WTC11 (cell line): ENCODE data around the gene AGBL4. TPM values are rescaled to one million over a fixed set of nuclear protein-coding genes. Genes with fewer than 3 reads are reported as not detected.

Source experiments
- ATAC-seq: fragments of 200-7000 bp; cut with Tn5 transposase; 2 replicates; pipeline ENCODE4 v1.10.0; 2021; ENCODE audit warnings: mild to moderate bottlenecking, moderate library complexity
- CTCF ChIA-PET: fragments of 300-600 bp; sonication (Branson Sonifier 250); formaldehyde crosslinking; loops from one replicate; lab custom pipeline; 2021; ENCODE audit warnings: antibody characterized with exemption; lab: Charles Lee
- POLR2A ChIA-PET: fragments of 350-600 bp; sonication (Branson Sonifier 250); formaldehyde crosslinking; loops from one replicate; lab custom pipeline; 2021; ENCODE audit warnings: antibody characterized with exemption; lab: Charles Lee
- DNase-seq: peaks from one replicate; pipeline ENCODE4 v3.0.0; 2021; ENCODE audit warnings: low spot score
- H3K27ac Mint-ChIP-seq: 2 replicates; pipeline ENCODE4 v1.8.0; 2021; ENCODE audit warnings: mixed read lengths
- H3K27me3 Mint-ChIP-seq: 2 replicates; pipeline ENCODE4 v1.8.0; 2021; ENCODE audit warnings: low read depth, mild to moderate bottlenecking, moderate library complexity, mixed read lengths
- H3K36me3 Mint-ChIP-seq: 2 replicates; pipeline ENCODE4 v1.8.0; 2021; ENCODE audit warnings: mixed read lengths
- H3K4me1 Mint-ChIP-seq: 2 replicates; pipeline ENCODE4 v1.8.0; 2022; ENCODE audit warnings: mixed read lengths
- H3K4me3 Mint-ChIP-seq: 2 replicates; pipeline ENCODE4 v1.8.0; 2021; ENCODE audit warnings: mild to moderate bottlenecking, moderate library complexity, mixed read lengths
- H3K9me3 Mint-ChIP-seq: 2 replicates; pipeline ENCODE4 v1.8.0; 2021; ENCODE audit warnings: mixed read lengths
- ATF1 ChIP-seq: sonication (generic); formaldehyde crosslinking; IDR thresholded peaks from 2 replicates; pipeline ENCODE4 v1.8.1; 2023; ENCODE audit warnings: mild to moderate bottlenecking, moderate library complexity, missing genetic modification reagents
- ATF3 ChIP-seq: sonication (generic); formaldehyde crosslinking; conservative IDR thresholded peaks from 2 replicates; pipeline ENCODE4 v1.8.1; 2022; ENCODE audit warnings: mild to moderate bottlenecking, missing genetic modification reagents
- ATF6 ChIP-seq: sonication (generic); formaldehyde crosslinking; IDR thresholded peaks from 2 replicates; pipeline ENCODE4 v1.8.1; 2023; ENCODE audit warnings: mild to moderate bottlenecking, missing genetic modification reagents
- E2F4 ChIP-seq: sonication (generic); formaldehyde crosslinking; IDR thresholded peaks from 2 replicates; pipeline ENCODE4 v1.8.1; 2022; ENCODE audit warnings: low read depth, mild to moderate bottlenecking, moderate library complexity, missing genetic modification reagents, borderline replicate concordance
- E2F5 ChIP-seq: sonication (generic); formaldehyde crosslinking; IDR thresholded peaks from 2 replicates; pipeline ENCODE4 v1.8.1; 2022; ENCODE audit warnings: mild to moderate bottlenecking, moderate library complexity, missing genetic modification reagents
- FOXK1 ChIP-seq: sonication (generic); formaldehyde crosslinking; IDR thresholded peaks from 2 replicates; pipeline ENCODE4 v1.8.0; 2022; ENCODE audit warnings: mild to moderate bottlenecking, moderate library complexity, missing genetic modification reagents
- FOXP1 ChIP-seq: sonication (generic); formaldehyde crosslinking; IDR thresholded peaks from 2 replicates; pipeline ENCODE4 v1.8.0; 2022; ENCODE audit warnings: missing genetic modification reagents, mild to moderate bottlenecking, moderate library complexity, borderline replicate concordance
- HMGA2 ChIP-seq: fragments of 250-450 bp; sonication (Bioruptor Pico); IDR thresholded peaks from 2 replicates; pipeline ENCODE4 v1.4.0; 2021; ENCODE audit warnings: mild to moderate bottlenecking, moderate library complexity
- KAT7 ChIP-seq: sonication (generic); formaldehyde crosslinking; IDR thresholded peaks from 2 replicates; pipeline ENCODE4 v1.8.1; 2023; ENCODE audit warnings: missing genetic modification reagents, mild to moderate bottlenecking, borderline replicate concordance
- MAX ChIP-seq: sonication (generic); formaldehyde crosslinking; IDR thresholded peaks from 2 replicates; pipeline ENCODE4 v1.8.0; 2022; ENCODE audit warnings: mild to moderate bottlenecking, missing genetic modification reagents
- MLX ChIP-seq: sonication (generic); formaldehyde crosslinking; IDR thresholded peaks from 2 replicates; pipeline ENCODE4 v1.8.1; 2023; ENCODE audit warnings: mild to moderate bottlenecking, missing genetic modification reagents, moderate library complexity
- MYBL2 ChIP-seq: sonication (generic); formaldehyde crosslinking; IDR thresholded peaks from 2 replicates; pipeline ENCODE4 v1.8.1; 2023; ENCODE audit warnings: mild to moderate bottlenecking, moderate library complexity, missing genetic modification reagents
- NFE2L1 ChIP-seq: sonication (generic); formaldehyde crosslinking; IDR thresholded peaks from 2 replicates; pipeline ENCODE4 v1.8.1; 2023; ENCODE audit warnings: missing genetic modification reagents
- NR2C2 ChIP-seq: sonication (generic); formaldehyde crosslinking; IDR thresholded peaks from 2 replicates; pipeline ENCODE4 v1.8.0; 2022; ENCODE audit warnings: mild to moderate bottlenecking, missing genetic modification reagents
- PREB ChIP-seq: sonication (generic); formaldehyde crosslinking; IDR thresholded peaks from 2 replicates; pipeline ENCODE4 v1.8.1; 2022; ENCODE audit warnings: mild to moderate bottlenecking, missing genetic modification reagents, moderate library complexity, borderline replicate concordance
- STAT6 ChIP-seq: sonication (generic); formaldehyde crosslinking; conservative IDR thresholded peaks from 2 replicates; pipeline ENCODE4 v1.8.1; 2023; ENCODE audit warnings: mild to moderate bottlenecking, low read depth, missing genetic modification reagents, moderate library complexity
- TCF7 ChIP-seq: sonication (generic); formaldehyde crosslinking; IDR thresholded peaks from 2 replicates; pipeline ENCODE4 v1.8.0; 2022; ENCODE audit warnings: mild to moderate bottlenecking, low read depth, missing genetic modification reagents, moderate library complexity
- TEAD4 ChIP-seq: sonication (generic); formaldehyde crosslinking; IDR thresholded peaks from 2 replicates; pipeline ENCODE4 v1.8.0; 2022; ENCODE audit warnings: mild to moderate bottlenecking, missing genetic modification reagents
- ZBTB43 ChIP-seq: sonication (generic); formaldehyde crosslinking; IDR thresholded peaks from 2 replicates; pipeline ENCODE4 v1.8.1; 2023; ENCODE audit warnings: mild to moderate bottlenecking, missing genetic modification reagents
- ZNF121 ChIP-seq: sonication (generic); formaldehyde crosslinking; IDR thresholded peaks from 2 replicates; pipeline ENCODE4 v1.8.0; 2023; ENCODE audit warnings: missing genetic modification reagents
- ZNF263 ChIP-seq: sonication (generic); formaldehyde crosslinking; IDR thresholded peaks from 2 replicates; pipeline ENCODE4 v1.8.1; 2022; ENCODE audit warnings: low read depth, mild to moderate bottlenecking, moderate library complexity, missing genetic modification reagents
- ZNF416 ChIP-seq: fragments of 250-450 bp; sonication (Bioruptor Pico); IDR thresholded peaks from 2 replicates; pipeline ENCODE4 v1.9.0; 2021; ENCODE audit warnings: mild to moderate bottlenecking, inconsistent platforms
- total RNA-seq: library from RNA; stranded (reverse); gene quantifications from 3 replicates; pipeline ENCODE4 v1.2.3, GENCODE V29; 2021

AGBL4 gene
- total RNA-seq, 1 experiment from 2014 or later: 0.87 TPM

- Mint-ChIP-seq H3K27me3 (no peaks in the 10 kb centered on the region), H3K4me3 (no peak overlapping the region), H3K27ac (no peak overlapping the region), H3K36me3 (no peaks in the 10 kb centered on the region), H3K4me1 (peaks cover 10% of the 10 kb centered on the region), H3K9me3 (no peaks in the 10 kb centered on the region)
- POLR2A ChIA-PET: no interaction called here
- no peak for DNase-seq
- CTCF ChIA-PET: interaction anchor here (1.1 to 1.7 kb wide), 2 partner anchors 30 to 117 kb away, joined by 5 to 6 read pairs; no protein-coding TSS in a partner anchor
- no peak for ATAC-seq
- TF ChIP-seq KAT7: no peak
- TF ChIP-seq ATF1: no peak
- TF ChIP-seq MYBL2 (CRISPR knock-in tag): no peak
- TF ChIP-seq HMGA2 (CRISPR knock-in tag): no peak
- no peak for TF ChIP-seq STAT6 (CRISPR knock-in tag)
- no peak for TF ChIP-seq ATF6 (CRISPR knock-in tag)
- TF ChIP-seq PREB (CRISPR knock-in tag): no peak
- no peak for TF ChIP-seq ZBTB43 (CRISPR knock-in tag)
- TF ChIP-seq ZNF121 (CRISPR knock-in tag): no peak
- no peak for TF ChIP-seq NR2C2 (CRISPR knock-in tag)
- TF ChIP-seq MAX (CRISPR knock-in tag): no peak
- TF ChIP-seq TEAD4 (CRISPR knock-in tag): no peak
- no peak for TF ChIP-seq ZNF416 (CRISPR knock-in tag)
- no peak for TF ChIP-seq E2F5 (CRISPR knock-in tag)
Measured at GRCh38 chr1:48560577-48560976, 1463.2 kb downstream of the AGBL4 start.

GRCh38 chr1:48560116-48560515 is 1463.6 kb downstream of the AGBL4 start:
- CTCF ChIA-PET: interaction anchor here (1.1 to 1.7 kb wide), 2 partner anchors 30 to 117 kb away, joined by 5 to 6 read pairs; no protein-coding TSS in a partner anchor
- Mint-ChIP-seq H3K9me3 (no peaks in the 10 kb centered on the region), H3K36me3 (no peaks in the 10 kb centered on the region), H3K27ac (no peak overlapping the region), H3K4me3 (no peak overlapping the region), H3K27me3 (no peaks in the 10 kb centered on the region), H3K4me1 (peaks cover 10% of the 10 kb centered on the region)
- DNase-seq: no peak
- no peak for ATAC-seq
- POLR2A ChIA-PET: no interaction called here
- TF ChIP-seq FOXP1 (CRISPR knock-in tag): no peak
- TF ChIP-seq NFE2L1 (CRISPR knock-in tag): no peak
- no peak for TF ChIP-seq STAT6 (CRISPR knock-in tag)
- TF ChIP-seq ZNF416 (CRISPR knock-in tag): no peak
- TF ChIP-seq TCF7: no peak
- no peak for TF ChIP-seq ATF3 (CRISPR knock-in tag)
- TF ChIP-seq ZNF263 (CRISPR knock-in tag): no peak
- no peak for TF ChIP-seq MLX (CRISPR knock-in tag)
- no peak for TF ChIP-seq FOXK1 (CRISPR knock-in tag)
- no peak for TF ChIP-seq E2F4 (CRISPR knock-in tag)
